H9 (cell line): ENCODE results near the gene NEK11. TPM values are rescaled to one million over a fixed set of nuclear protein-coding genes. Genes with fewer than 3 reads are reported as not detected.

ENCODE experiments used
- DNase-seq: peaks from one replicate; pipeline ENCODE4 v3.0.0-alpha.2; 2017
- H2AFZ ChIP-seq: one replicate; pipeline ENCODE4 v1.6.1; 2013; ENCODE audit warnings: mild to moderate bottlenecking, low read length, control low read depth, moderate library complexity
- H2AK5ac ChIP-seq: 2 replicates; pipeline ENCODE4 v1.6.1; 2013; ENCODE audit warnings: low read length, control low read depth, mixed read lengths; ENCODE audit not compliant: insufficient read length
- H2BK120ac ChIP-seq: one replicate; pipeline ENCODE4 v1.6.1; 2013; ENCODE audit warnings: low read depth, mild to moderate bottlenecking, low read length, control low read depth, inconsistent platforms; ENCODE audit not compliant: poor library complexity, severe bottlenecking
- H2BK12ac ChIP-seq: 2 replicates; pipeline ENCODE4 v1.6.1; 2013; ENCODE audit warnings: low read length, control low read depth, mixed read lengths, low read depth; ENCODE audit not compliant: insufficient read length
- H2BK15ac ChIP-seq: 2 replicates; pipeline ENCODE4 v1.6.1; 2013; ENCODE audit warnings: low read depth, low read length, control low read depth
- H2BK20ac ChIP-seq: one replicate; pipeline ENCODE4 v1.6.1; 2013; ENCODE audit warnings: low read depth, mild to moderate bottlenecking, low read length, control low read depth, inconsistent platforms; ENCODE audit not compliant: poor library complexity, severe bottlenecking
- H2BK5ac ChIP-seq: 2 replicates; pipeline ENCODE4 v1.6.1; 2013; ENCODE audit warnings: low read length, control low read depth, mixed read lengths; ENCODE audit not compliant: insufficient read length
- H3K14ac ChIP-seq: 2 replicates; pipeline ENCODE4 v1.6.1; 2013; ENCODE audit warnings: low read length, control low read depth; ENCODE audit not compliant: insufficient read depth
- H3K18ac ChIP-seq: 2 replicates; pipeline ENCODE4 v1.6.1; 2013; ENCODE audit warnings: low read depth, mild to moderate bottlenecking, mixed read lengths, low read length, control low read depth; ENCODE audit not compliant: insufficient read length
- H3K23ac ChIP-seq: 2 replicates; pipeline ENCODE4 v1.6.1; 2013; ENCODE audit warnings: low read length, control low read depth, mixed read lengths, low read depth; ENCODE audit not compliant: insufficient read length
- H3K23me2 ChIP-seq: 2 replicates; pipeline ENCODE4 v1.6.1; 2013; ENCODE audit warnings: low read depth, mild to moderate bottlenecking, mixed read lengths, low read length, control low read depth; ENCODE audit not compliant: insufficient read length, poor library complexity, severe bottlenecking
- H3K27ac ChIP-seq: 2 replicates; pipeline ENCODE4 v1.5.1; 2013; ENCODE audit warnings: low read length, control low read depth, mixed read lengths, low read depth; ENCODE audit not compliant: insufficient read length
- H3K27me3 ChIP-seq: 2 replicates; pipeline ENCODE4 v1.6.1; 2013; ENCODE audit warnings: low read length, control low read depth, inconsistent platforms; ENCODE audit not compliant: insufficient read depth
- H3K4ac ChIP-seq: 2 replicates; pipeline ENCODE4 v1.6.1; 2013; ENCODE audit warnings: low read depth, mild to moderate bottlenecking, control low read depth, inconsistent platforms, low read length, moderate library complexity
- H3K4me1 ChIP-seq: 2 replicates; pipeline ENCODE4 v1.6.1; 2013; ENCODE audit warnings: low read length, control low read depth, inconsistent platforms; ENCODE audit not compliant: insufficient read depth
- H3K4me2 ChIP-seq: 2 replicates; pipeline ENCODE4 v1.6.1; 2013; ENCODE audit warnings: low read length, control low read depth, mixed read lengths; ENCODE audit not compliant: insufficient read length, insufficient read depth
- H3K56ac ChIP-seq: 2 replicates; pipeline ENCODE4 v1.6.1; 2013; ENCODE audit warnings: low read depth, mild to moderate bottlenecking, mixed read lengths, low read length, control low read depth; ENCODE audit not compliant: insufficient read length
- H3K79me1 ChIP-seq: 2 replicates; pipeline ENCODE4 v1.6.1; 2013; ENCODE audit warnings: low read depth, mild to moderate bottlenecking, moderate library complexity, low read length, control low read depth, inconsistent platforms; ENCODE audit not compliant: insufficient read depth, poor library complexity, severe bottlenecking
- H3K79me2 ChIP-seq: 2 replicates; pipeline ENCODE4 v1.6.1; 2013; ENCODE audit warnings: low read length, control low read depth, inconsistent platforms; ENCODE audit not compliant: insufficient read depth
- H3K9ac ChIP-seq: 2 replicates; pipeline ENCODE4 v1.6.1; 2013; ENCODE audit warnings: low read length, control low read depth, mixed read lengths; ENCODE audit not compliant: insufficient read length; ENCODE audit errors: extremely low read depth
- H3K9me3 ChIP-seq: one replicate; pipeline ENCODE4 v1.6.1; 2013; ENCODE audit warnings: low read depth, low read length, inconsistent platforms; ENCODE audit not compliant: control insufficient read depth
- H3T11ph ChIP-seq: one replicate; pipeline ENCODE4 v1.6.1; 2013; ENCODE audit warnings: mild to moderate bottlenecking, low read length, control low read depth, inconsistent platforms
- H4K20me1 ChIP-seq: one replicate; pipeline ENCODE4 v1.6.1; 2013; ENCODE audit not compliant: control insufficient read depth, insufficient read length, insufficient read depth
- H4K5ac ChIP-seq: 2 replicates; pipeline ENCODE4 v1.6.1; 2013; ENCODE audit warnings: low read depth, mild to moderate bottlenecking, mixed read lengths, low read length, control low read depth; ENCODE audit not compliant: insufficient read length
- H4K8ac ChIP-seq: replicated peaks from 2 replicates; pipeline ENCODE4 v1.6.1; 2013; ENCODE audit warnings: low read length, control low read depth, mixed read lengths, low read depth; ENCODE audit not compliant: insufficient read length
- H4K91ac ChIP-seq: 2 replicates; pipeline ENCODE4 v1.6.1; 2013; ENCODE audit warnings: low read depth, mild to moderate bottlenecking, moderate library complexity, mixed read lengths, low read length, control low read depth; ENCODE audit not compliant: insufficient read length
- H3K27ac Mint-ChIP-seq, 3 experiments: 2 replicates in 2 of 3; 3 replicates in 1 of 3; pipeline ENCODE4 v1.8.0; 2020 to 2021; ENCODE audit warnings: mixed read lengths in 3 of 3, mild to moderate bottlenecking in 1 of 3, moderate library complexity in 1 of 3
- H3K27me3 Mint-ChIP-seq: 2 replicates; pipeline ENCODE4 v1.8.0; 2021; ENCODE audit warnings: low read depth, mild to moderate bottlenecking, moderate library complexity, mixed read lengths
- H3K36me3 Mint-ChIP-seq, 3 experiments: 2 replicates in 2 of 3; 3 replicates in 1 of 3; pipeline ENCODE4 v1.8.0; 2020 to 2021; ENCODE audit warnings: low read depth in 3 of 3, mixed read lengths in 3 of 3; ENCODE audit not compliant: insufficient read depth in 1 of 3
- H3K4me1 Mint-ChIP-seq, 2 experiments: 2 replicates each; pipeline ENCODE4 v1.8.0; 2020; ENCODE audit warnings: mixed read lengths in 2 of 2
- H3K4me3 Mint-ChIP-seq, 2 experiments: 2 replicates in 1 of 2; 3 replicates in 1 of 2; pipeline ENCODE4 v1.8.0; 2020 to 2021; ENCODE audit warnings: mild to moderate bottlenecking in 2 of 2, mixed read lengths in 2 of 2, moderate library complexity in 1 of 2
- H3K9me3 Mint-ChIP-seq, 2 experiments: 2 replicates in 1 of 2; 3 replicates in 1 of 2; pipeline ENCODE4 v1.8.0; 2020; ENCODE audit warnings: mild to moderate bottlenecking in 2 of 2, mixed read lengths in 2 of 2, moderate library complexity in 1 of 2
- CTCF ChIP-seq: fragments of 200-600 bp; sonication (generic); conservative IDR thresholded peaks from 3 replicates; pipeline ENCODE4 v1.8.0; 2021; ENCODE audit warnings: antibody characterized with exemption, mild to moderate bottlenecking
- WGBS: extraction: QIAGEN DNeasy Blood & Tissue Kit; methylation state at CpG from one replicate; pipeline ENCODE4 v1.1.7; 2013; ENCODE audit warnings: missing lambda C conversion rate, low lambda C conversion rate, mixed read lengths; ENCODE audit not compliant: insufficient read length; ENCODE audit errors: extremely low coverage; 5-methylcytosine and 5-hydroxymethylcytosine counted together
- total RNA-seq: library from RNA; stranded (reverse); gene quantifications from 2 replicates; pipeline ENCODE4 v1.2.1, GENCODE V29; 2021

NEK11 gene
- total RNA-seq, 1 experiment from 2014 or later = 2.5 TPM

GRCh38 chr3:131193641-131194238, 167.1 kb downstream of the NEK11 start:
- Mint-ChIP-seq H3K9me3 (peaks cover 0 to 3% of the 10 kb centered on the region in 2 experiments; a peak in 1 of 5 replicates), H3K27me3 (no peaks in the 10 kb centered on the region), H3K4me1 (no peaks in the 10 kb centered on the region), H3K27ac (no peak overlapping the region), H3K4me3 (no peak overlapping the region), H3K36me3 (no peaks in the 10 kb centered on the region)
- H4K8ac ChIP-seq = no peak overlapping the region
- no peaks in the 10 kb centered on the region for H3K23me2 ChIP-seq
- no peak overlapping the region for H3K9ac ChIP-seq
- no peak overlapping the region for H3K23ac ChIP-seq
- no peak overlapping the region for H2BK15ac ChIP-seq
- H3K56ac ChIP-seq = no peak overlapping the region
- TF ChIP-seq CTCF = peak; percentile 24; the same call in 1 of the 3 replicates
- no peaks in the 10 kb centered on the region for H3K9me3 ChIP-seq
- H3K18ac ChIP-seq = no peak overlapping the region
- no peak overlapping the region for H4K91ac ChIP-seq
- no peak overlapping the region for H3K27ac ChIP-seq
- H3K27me3 ChIP-seq = no peaks in the 10 kb centered on the region
- WGBS = no CpG with 5 or more reads among the region's 1 CpG
- no peak for DNase-seq
- H3K79me1 ChIP-seq = no peaks in the 10 kb centered on the region
- H2BK5ac ChIP-seq = no peak overlapping the region
- H3K4me2 ChIP-seq = no peak overlapping the region
- no peak overlapping the region for H4K5ac ChIP-seq
- H3K4ac ChIP-seq = no peak overlapping the region
- H2AK5ac ChIP-seq = no peak overlapping the region
- H3T11ph ChIP-seq = no peak overlapping the region
- no peak overlapping the region for H2BK20ac ChIP-seq
- no peaks in the 10 kb centered on the region for H3K4me1 ChIP-seq
- no peaks in the 10 kb centered on the region for H4K20me1 ChIP-seq
- H2BK12ac ChIP-seq = no peak overlapping the region
- no peaks in the 10 kb centered on the region for H3K79me2 ChIP-seq
- H3K14ac ChIP-seq = no peak overlapping the region
- H2BK120ac ChIP-seq = no peak overlapping the region
- no peak overlapping the region for H2AFZ ChIP-seq
